Activated naive CD8-positive, alpha-beta T cell treated with anti-CD3 and anti-CD28 coated beads, Interleukin-2, amount 50 U/mL, for 16 hours (primary cell): ENCODE measurements around the gene NT5DC4.

Experiments
- DNase-seq: peaks from one replicate; pipeline ENCODE4 v3.0.0-alpha.2; 2020; ENCODE audit warnings: low read depth, low spot score

NT5DC4 gene

DNA sequence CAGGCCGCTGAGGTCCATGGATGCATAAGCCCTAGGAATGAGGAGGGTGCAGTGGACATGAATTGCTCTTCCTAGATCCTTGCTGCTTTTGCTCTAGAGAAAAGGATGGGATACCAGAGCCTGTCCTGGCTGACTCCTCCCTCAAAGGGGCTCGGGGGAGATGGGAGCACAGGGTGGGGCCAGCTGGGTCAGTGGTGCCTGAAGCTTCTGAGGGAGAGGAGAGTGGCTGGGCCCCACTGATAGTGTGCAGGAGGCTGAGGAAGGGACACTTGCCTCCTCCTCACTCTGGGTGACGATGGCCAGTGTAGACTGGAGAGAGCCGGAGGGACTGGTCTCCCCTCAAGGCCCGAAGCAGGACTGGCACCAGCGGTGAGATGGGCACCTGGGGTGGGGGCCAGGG, at the start of gene NT5DC4:
NT5DC4 (plus strand) TSS at position 236 of the 400 bp plus-strand sequence; CDS start at position 296, 60 bp downstream.
- no peak for DNase-seq

DNA sequence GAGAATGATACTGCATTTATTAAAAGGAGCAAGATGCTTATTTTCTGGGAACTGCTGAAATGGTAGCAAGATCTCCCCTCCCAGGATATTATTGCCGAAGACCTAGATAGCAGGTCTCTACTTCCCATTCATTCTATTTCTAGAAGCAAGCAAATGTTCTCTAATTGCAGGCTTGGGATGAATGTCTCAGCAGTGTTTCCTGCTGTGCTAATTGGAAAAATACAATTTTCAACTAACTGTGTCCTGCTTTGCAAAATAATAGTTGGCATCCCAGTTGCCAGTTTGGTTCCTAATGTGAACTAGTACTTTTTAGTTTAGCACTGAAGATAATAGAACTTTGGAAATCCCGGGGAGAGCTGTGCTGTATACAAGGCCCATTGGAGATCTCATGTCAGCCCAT, 49.0 kb upstream of the NT5DC4 start:
- no peak for DNase-seq

DNA sequence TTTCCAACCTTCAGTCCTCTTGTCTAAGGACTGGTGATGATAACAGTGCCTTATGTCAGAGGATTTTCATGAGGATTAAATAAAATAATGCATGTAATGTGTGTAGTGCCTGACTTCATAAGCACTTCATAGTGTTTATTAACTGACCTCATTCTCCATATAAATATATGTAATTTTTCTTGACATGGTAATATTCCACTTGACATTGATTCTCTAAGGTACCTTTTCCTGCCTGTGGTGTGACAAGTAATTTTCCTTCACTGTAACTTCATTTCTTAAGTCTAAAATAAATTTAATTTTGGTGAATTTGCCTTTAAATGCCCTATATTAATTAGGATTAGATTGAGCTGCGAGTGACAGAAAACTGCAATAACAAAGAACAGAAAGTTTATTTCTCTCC, 47.8 kb upstream of the NT5DC4 start:
- DNase-seq, result no peak

DNA sequence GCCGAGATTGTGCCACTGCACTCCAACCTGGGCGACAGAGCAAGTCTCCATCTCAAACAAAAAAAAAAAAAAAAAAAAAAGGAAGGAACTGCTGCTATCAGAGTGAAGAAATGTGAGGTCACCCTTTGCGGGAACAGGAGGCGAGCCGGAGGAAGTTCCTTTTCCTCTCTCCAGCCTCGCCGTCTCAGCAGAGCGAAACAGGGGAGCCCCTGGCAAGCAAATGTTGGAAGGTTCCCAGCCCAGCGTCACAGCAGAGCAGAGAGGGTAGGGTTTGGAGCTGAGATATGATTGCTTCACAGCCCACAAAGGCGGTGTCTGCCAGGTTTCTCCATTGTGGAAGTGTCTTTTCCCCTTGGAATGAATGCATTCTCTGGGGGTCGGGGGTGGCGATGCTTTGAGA, 46.6 kb upstream of the NT5DC4 start:
- DNase-seq, result no peak

DNA sequence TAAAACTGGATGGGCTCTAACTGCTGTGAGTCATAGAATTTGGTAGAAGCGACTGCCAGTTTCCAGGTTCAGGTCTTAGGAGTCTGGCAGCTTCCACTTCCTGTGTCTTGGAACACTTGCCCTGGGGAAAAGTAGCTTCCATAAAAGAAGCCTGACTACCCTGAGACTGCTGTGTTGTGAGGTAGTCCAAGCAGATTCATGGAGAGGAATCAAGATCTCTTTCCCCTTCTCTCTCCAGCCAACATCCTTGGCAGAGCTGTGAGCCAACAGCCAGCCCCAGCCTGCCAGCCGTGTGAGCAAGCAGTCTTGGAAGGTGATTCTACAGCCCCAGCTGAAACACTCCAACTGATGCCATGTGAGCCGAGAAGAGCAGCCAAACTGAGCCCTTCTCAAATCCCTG, 41.3 kb upstream of the NT5DC4 start:
- no peak for DNase-seq

DNA sequence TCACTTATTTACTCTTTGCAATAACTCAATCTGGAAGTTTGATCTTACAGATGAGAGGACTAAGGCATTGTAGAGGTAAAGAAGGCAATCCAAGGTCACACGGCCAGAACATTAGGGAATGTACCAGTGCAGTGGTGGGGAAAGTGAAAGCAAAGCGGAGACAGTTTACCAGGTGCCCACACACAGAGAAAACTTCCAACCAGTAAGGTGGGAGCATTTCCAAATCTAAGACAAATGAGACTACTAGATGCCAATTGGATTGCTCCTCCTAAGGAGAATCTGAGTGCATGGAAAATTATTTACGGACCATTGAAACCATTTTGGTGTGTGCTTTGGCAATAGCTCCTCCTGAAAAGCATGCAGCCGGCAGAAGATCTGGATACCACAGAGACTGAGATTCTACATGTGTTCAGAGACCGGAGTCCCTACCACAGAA, 40.1 kb upstream of the NT5DC4 start:
- DNase-seq, result no peak

DNA sequence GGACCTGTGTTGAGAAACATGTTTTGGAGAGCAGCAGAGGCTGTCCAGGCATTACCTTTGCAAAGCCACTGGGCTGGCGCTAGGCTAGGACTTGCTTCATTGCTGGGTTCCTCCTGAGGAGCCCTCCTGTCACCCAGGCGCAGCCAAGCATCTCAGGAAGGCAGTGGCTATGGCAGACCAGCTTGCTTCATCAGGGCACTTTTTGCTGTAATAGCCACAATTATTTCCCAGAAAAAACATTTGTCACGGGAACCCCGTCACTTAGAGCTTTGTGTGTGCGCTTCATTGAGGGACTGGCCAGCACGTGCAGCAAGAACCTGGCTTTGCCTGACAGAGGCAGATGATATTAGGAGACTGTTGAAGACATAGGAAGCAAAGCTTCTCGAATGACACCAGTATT, 38.7 kb upstream of the NT5DC4 start:
- DNase-seq, result no peak

DNA sequence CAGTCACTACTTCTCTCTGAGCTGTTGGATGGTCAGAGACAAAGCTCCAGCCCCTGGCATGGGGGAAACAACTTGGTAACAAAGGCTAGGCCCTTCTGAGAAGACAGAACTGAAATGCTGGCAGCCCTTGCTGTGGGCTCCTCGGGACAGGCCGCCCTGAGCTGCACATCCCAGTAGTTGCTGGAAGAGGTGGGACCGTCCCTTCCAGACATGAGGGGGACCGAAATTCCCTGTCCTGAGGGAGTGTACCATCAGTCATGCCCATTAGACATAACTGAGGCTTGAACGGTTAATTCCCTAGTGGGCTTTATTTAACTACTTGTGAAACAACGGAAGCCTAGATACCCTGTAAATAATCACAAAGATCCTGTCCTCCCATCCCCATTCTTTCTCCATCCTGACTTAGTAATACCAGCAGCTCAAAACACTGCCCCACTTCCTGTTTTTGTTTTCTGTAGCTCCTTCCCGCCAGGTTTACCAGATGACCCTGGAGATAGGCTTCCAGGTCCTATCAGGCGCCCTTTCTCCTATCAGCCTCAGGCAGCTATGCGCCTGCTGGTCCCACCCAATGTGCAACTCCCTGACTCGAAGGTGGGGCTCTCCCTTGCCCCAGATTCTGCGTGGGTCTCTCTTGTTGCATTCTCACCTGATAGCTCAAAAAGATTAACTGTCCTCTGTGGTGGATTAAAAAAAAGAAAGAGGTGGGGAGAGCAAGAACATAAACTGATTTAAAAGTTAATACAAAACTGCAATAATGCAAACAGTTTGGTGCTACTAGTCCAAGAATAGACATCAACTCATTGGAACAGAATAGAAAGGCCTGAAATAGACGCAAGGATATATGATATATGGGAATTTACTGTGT, 37.0 kb upstream of the NT5DC4 start:
- no peak for DNase-seq

DNA sequence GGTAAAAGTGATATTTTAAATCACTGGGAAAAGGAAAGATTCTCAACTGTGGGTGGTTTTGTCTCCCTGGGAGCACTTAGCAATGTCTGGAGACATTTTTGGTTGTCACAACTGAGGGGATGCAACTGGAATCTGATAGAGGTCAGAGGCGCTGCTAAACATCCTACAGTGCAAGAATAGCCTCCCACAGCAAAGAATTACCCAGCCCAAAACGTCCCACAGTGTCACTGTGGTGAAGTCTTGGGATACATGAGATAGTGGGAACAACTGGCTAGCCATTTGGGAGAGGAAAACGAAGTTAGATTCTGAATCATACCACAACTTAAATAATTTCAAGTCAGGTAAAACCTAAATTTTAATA, 36.4 kb upstream of the NT5DC4 start:
- no peak for DNase-seq

DNA sequence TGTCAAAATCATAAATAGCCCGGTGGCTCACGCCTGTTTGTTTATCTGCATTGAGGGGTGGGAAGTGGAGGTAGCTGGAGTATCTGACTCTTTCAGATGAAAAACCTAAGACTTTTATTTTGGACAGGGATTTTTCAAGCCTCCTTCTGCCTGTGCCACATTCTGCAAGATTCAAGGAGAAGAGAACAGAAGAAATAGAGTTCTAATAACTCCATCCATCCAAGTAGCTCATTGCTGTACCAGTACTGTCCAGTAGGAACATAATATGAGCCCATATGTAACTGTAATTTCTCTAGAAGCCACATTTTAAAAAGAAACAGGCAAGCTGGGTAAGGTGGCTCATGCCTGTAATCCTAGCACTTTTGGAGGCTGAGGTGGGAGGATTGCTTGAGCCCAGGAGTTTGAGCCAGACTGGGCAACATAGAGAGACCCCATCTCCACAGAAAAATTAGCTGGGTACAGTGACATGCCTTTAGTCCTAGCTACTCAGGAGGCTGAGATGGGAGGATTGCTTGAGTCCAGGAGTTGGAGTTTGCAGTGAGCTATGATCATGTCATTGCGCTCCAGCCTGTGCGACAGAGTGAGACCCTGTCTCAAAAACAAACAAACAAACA, 35.4 kb upstream of the NT5DC4 start:
- DNase-seq, result no peak

DNA sequence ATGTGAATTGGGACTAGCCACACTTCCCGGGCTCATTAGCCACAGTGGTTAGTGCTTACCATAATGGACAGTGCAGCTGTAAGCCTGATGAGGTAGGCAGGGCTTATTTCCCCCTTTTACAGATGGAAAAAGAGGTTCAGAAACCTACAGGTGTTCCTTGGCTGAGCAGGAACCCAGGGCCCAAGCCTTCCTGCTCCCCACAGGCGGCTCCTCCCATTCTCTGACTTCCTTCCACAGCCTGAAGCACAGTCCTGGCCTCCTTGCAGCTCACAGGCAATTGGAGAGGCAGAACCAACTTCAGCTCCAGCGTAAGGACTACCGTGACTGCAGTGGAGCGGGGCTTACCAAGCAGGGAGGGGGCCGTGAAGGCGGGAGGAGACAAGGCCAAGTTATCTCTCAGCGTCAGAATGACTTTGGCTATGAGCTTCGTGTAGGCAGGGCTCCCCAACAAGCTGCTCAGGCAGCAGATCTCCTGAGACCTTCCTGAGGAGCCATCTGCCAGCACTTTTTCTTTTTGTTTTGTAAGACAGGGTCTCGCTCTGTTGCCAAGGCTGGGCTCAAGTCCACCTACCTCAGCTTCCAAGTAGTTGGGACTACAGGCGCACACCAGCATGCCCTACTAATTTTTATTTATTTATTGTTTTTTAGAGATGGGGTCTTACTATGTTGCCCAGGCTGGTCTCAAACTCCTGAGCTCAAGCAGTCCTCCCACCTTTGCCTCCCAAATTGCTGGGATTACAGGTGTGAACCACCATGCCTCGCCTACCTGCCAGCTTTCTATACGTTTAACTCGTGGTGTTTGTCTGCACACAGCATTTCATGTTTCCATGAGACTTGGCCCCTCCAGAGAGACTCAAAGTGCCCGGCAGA, 34.2 kb upstream of the NT5DC4 start:
- no peak for DNase-seq

DNA sequence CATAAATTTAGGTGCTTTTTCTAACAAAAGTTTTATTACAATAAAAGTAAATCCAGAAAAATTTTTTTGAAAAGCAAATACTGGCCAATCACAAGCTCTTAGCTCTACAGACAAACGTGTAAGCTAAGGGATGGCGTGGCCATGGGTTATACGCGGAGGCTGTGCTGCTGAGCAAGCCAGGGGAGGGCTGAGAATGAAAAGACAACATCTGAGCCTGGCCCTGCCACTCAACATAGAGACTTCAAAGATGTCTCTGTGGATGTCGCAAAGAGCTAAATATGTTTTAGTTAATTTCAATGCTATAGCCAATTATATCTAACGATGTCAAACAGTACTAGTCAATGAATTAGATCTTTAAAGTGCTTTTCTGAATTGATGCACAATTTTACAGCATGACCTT, 33.3 kb upstream of the NT5DC4 start:
- no peak for DNase-seq

DNA sequence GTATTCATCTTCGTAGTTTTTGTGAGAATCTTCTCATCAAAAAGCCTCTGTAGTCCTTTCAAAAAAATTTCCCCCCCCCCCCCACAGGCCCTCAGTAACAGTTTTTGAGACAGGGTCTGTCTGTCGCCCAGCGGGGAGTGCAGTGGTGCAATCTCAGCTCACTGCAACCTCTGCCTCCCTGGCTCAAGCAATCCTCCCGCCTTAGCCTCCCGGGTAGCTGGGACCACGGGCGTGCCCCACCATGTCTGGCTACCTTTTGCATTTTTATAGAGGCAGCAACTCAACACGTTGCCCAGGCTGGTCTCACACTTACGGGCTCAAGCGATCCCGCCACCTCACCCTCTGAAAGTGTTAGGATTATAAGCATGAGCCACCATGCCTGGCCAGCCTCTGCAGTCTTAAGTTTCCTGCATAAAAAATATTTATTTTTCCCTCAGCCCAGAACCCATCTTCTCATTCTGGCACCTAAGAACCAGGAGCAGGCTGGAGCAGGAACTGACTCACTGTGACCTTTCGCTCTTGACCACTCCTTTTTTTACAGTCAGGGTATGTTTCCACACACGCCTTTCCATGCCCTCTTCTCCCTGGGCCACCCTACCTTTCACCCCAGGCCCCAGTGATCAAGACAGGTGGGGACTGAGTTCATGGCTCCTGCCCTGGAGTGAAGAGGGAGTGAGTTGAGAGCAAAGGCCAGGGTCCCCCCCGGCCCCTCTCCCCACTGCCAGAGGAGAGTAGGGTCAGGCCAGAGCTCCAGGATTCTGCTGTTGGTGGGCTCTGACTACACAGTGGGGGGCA, 32.5 kb upstream of the NT5DC4 start:
- no peak for DNase-seq

DNA sequence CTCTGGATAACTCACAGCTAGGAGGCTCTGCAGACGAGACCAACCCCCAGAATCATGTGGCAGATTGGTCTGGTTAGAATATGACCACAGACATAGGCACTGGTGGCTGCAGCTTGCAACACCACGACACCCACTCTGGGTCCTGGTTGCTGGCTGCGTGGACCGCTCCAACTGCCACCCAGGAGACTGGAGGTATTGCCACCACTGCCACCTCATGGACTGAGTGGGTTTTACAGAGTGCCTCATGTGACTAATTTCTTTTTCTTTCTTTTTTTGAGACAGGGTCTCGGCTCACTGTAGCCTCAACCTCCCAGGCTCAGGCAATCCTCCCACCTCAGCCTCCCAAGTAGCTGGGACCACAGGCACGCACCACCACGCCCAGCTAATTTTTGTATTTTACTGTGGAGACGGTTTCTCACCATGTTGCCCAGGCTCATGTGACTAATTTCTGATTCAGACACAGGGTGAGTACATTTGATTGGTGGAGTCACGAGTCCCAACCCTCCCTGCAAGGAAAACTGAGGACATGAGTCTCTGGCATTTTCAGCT, 29.9 kb upstream of the NT5DC4 start:
- peak; percentile 29 for DNase-seq

DNA sequence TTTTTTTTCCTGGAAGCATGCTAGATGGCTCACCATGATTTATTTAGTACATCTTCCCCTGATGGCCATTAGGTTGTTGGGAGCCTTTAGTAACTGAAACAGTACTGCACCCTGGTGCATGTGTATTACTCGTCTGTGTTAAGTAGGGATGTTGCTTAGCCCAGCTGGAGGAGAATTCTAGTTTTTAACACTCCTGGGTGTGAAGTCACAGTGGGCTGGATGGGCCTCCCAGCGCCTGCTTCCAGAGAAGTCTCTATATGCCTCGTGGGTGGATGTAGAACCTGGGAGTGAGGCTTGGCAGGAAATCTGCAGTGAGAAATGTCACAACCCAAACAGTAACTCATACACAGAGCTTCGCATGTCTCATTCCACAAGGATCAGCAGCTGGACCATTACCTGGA, 28.9 kb upstream of the NT5DC4 start:
- DNase-seq, result no peak

DNA sequence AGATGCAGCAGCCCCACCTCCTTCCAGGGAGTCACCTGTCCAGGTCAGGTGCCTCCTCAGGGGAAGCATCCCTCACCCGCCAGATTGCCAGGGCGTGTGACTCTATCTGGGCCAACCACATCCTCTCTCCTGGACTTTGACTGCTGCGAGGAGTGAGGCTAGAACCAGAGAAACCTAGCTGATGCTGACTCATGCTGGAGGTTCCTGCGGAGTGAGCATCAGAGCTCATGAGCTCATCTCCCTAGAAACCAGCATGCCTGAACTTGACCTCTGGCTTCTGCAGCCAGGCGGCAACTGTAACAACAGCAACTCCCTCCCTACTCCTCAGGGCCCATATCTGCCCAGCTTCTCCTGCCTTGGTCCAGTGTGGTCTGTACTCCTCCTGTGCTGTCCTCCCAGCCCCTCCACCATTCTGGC, 28.3 kb upstream of the NT5DC4 start:
- no peak for DNase-seq

DNA sequence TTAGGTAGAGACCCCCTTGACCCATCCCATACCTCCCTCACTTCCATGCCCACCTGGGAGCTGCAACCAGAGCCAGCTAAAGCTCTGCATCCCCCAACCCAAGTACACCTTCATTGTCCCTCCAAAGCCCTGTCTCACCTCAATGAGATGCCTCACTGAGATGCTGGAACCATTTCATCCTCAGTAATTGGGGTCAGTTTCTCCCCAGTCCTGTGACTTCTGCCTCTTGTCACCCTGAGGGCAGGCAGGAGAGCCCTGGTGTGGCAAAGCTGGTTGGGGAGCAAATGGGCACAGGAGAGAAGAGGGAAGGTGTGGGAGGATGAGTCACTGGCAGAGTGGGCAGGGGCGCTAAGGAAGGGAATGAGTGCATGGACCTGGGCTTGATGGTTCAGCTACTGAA, 27.9 kb upstream of the NT5DC4 start:
- DNase-seq, result no peak

DNA sequence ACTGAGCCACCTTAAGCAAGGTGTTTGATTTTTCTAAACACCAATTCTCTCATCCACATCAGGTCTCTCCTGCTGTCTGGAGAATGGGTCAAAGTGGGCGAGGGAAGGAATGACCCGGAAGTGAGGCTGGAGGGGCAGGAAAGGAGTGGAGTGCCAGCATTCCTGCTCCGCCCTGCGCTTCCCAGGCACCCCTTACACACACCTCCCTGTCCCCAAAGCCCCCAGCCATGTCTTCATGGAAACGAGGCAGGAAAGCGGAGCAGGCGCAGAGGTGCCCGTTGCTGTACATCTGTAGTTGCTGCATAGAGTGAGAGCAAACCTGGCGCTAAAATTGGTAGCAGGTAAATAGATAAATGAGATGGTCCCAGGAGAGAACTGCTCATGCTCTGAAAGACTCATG, 27.2 kb upstream of the NT5DC4 start:
- no peak for DNase-seq

DNA sequence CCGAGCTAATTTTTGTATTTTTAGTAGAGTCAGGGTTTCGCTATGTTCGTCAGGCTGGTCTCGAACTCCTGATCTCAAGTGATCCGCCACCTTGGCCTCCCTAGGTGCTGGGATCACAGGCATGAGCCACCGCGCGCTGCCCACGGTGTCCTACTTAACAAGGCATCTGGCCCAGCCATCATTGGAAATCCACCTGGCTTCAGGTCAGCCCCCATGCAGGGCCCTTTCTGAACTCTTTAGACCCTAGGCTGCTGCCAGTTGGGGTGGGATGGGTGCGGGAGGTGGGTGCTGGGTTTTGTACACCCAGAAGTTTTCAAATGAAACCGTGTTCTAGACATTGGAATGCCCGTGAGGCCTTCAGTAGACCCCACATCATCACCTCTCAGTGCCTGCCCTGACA, 26.6 kb upstream of the NT5DC4 start:
- DNase-seq, result no peak

DNA sequence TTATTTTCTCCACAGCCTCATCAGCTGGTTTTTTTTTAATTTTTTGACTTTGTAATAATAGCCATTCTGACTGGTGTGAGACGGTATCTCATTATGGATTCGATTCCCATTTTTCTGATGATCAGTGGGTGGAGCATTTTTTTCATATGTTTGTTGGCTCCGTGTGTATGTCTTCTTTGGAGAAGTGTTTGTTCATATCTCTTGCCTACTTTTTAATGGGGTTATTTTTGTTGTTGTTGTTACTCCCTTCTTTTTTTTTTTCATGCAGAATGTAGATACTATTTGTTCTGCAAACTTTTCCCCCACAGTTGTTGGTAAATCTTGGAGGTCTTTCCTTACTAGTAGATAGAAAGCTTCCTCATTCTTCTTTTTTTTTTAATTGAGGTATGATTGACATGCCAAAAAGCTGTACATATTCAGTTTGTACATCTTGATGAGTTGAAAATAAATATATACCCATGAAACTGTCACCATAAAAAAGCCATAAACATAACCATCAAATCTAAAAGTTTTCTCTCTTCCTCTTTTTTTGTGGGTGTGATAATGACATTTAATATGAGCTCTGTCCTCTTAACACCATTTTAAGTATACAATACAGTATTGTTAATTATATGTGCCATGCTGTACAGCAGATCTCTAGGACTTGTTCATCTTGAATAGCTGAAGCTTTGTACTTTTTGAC, 21.8 kb upstream of the NT5DC4 start:
- DNase-seq, result no peak
